ENCODE measurements around the gene SF3A1.

SF3A1 gene

DNA sequence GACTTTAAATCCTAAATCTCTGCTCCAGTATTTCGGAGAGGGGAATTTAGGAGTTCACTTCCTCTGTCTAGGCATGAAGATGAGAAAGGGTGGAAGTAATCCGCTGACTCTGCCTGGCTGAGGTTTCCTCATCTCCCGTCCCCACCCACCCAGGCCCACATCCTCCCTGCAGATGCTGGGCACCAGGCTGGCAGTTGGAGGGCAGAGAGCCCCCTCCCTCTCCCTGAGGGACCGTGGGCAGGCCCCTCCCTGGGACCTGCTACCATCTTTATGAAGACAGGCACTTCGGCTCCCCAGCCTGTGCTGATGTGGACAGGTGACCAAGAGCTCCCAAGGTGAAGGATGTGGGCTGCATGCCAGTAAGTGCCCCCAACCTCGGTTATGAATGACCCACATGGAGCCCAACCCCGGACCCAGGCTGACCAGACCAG lies 74.1 kb downstream of the SF3A1 start:
- peaks cover 0 to 10% of the 10 kb centered on the region in 2 donors for H3K4me1 ChIP-seq (ENCODE audit: control insufficient read depth in 1 of 2, insufficient read depth in 2 of 2, low read length in 2 of 2)
- no peaks in the 10 kb centered on the region for H3K9me3 ChIP-seq (ENCODE audit: control insufficient read depth in 1 of 2, low read length in 2 of 2)
- no peak overlapping the region for H3K4me3 ChIP-seq (ENCODE audit: low read depth in 1 of 2, low read length in 2 of 2)
- no peak overlapping the region for H3K27ac ChIP-seq (ENCODE audit: low read length)
- no peaks in the 10 kb centered on the region for H3K27me3 ChIP-seq (ENCODE audit: low read depth, low read length)
- H3K36me3 ChIP-seq (ENCODE audit: control insufficient read depth in 1 of 2, insufficient read depth in 2 of 2, low read length in 2 of 2) = peaks cover 0 to 26% of the 10 kb centered on the region in 2 donors
